GM18526 (cell line): ENCODE measurements around the gene ELP4.

ENCODE experiments used
- POLR2A ChIP-seq: IDR thresholded peaks from 3 replicates; pipeline ENCODE4 v1.6.1; 2011; ENCODE audit not compliant: insufficient read length; ENCODE audit errors: extremely low read depth

Gene ELP4

GRCh38 chr11:31814176-31814868, 304.8 kb downstream of the ELP4 start:
- TF ChIP-seq POLR2A, result no peak

- TF ChIP-seq POLR2A, result no peak
Observed at GRCh38 chr11:31815711-31816467, 306.3 kb downstream of the ELP4 start.

DNA sequence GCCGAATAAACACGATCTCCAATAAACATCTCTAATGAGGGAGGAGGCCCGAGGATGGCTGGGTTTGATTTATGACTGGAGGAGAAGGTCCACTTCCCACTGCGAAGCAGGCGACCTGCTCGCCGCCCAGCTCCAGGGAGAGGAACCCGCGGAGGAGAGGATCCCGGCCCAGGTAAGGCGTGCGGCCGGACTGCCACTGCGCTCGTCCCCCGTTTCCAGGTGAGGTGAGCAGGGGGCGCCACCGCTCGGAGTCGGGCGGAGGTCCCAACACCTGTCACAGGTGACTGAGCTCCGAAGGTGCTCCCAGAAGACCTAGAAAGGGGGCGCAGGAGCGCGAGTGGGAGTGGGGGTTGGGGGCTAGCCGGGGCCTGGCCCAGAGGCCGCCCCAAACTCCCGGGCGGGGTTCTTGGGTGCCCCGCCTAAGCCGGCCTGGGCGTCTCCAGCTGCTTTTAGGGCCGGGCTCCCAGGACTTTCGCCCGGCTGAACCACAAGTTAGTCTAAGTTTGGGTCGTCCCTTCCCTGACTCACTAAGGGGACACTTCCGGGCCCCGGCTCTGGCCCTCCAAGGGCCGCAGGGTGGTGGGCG, 307.0 kb downstream of the ELP4 start:
- TF ChIP-seq POLR2A, result no peak

- TF ChIP-seq POLR2A, result no peak
Observed at GRCh38 chr11:31817054-31817620, 307.6 kb downstream of the ELP4 start.

GRCh38 chr11:31817621-31818424, 308.3 kb downstream of the ELP4 start:
- TF ChIP-seq POLR2A, result no peak

DNA sequence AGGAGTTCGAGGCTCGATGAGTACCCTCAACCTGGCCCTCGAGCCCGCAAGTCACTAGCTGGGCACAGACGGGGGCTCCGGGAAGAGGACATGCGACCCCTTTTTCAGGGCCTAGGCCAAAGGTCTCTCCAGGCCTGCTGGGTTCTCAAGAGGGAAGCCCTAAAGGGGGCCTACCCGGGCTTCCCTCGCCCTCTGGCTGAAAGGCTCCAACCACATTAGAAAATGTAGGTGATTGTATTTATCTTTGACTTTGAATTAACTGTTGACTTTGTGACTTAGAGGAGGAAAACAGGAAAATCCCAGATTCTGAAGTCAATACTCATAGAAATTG, 308.8 kb downstream of the ELP4 start:
- no peak for TF ChIP-seq POLR2A

DNA sequence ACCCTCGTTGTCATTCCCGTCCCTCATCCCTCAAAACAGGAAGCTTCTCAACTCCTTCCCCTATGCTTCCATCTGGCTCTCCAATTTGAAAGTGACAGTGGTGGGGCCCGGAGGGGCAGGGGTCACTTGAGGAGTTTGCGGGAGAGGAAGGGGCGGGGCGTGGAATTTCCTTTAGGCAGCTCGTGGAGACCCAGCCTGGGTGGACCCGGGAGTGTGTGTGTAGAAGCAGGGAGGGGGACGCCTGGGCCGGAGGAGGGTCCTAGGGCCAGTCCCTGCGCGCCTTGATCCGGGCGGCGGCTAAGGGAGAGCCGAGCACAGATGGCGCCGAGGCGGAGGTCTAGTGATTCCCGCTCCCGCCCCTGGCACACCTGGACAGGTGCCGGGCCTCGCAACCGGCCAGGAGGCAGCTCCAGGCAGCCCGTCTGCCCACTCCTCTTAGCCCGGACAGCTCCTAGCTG, 309.3 kb downstream of the ELP4 start:
- TF ChIP-seq POLR2A, result no peak

DNA sequence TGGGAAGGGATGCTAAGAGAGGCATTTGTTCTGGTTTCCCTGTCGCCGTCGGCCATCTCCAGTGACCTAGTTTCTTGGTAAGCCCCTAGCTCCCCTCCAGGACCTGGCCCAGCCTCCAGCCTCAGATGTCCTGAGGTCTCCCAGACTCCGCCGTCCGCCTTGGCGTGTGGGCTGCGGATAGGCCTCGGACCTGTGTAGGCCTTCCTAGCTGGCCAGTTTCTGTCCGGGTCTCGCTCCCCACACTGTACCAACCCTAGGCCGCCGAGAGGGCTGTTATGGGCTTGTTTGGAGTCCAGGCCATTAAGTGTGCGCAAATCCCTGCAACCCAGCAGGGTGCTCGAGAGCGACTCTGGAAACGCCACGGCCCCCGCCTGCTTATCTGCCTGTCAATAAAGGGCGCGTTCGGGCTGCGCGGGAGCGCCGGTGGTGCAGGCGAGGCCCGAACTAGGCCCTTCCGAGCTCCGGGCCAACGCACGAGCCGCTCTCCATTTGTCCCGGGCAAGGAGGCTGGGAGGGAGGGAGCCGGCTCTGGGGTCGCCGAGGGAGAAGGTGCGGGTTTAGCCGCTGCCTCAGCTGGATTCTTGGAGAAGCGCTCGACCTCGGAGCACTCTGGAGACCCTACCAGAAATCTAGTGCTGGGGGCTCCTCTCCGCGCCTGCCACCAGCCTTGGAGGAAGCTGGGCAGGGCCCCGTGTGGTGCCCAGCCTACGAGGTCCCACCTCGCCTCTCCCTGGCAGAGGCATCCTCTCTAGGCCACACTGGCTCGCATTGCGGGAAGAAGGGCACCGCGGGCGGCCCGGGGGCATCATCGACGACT, 310.3 kb downstream of the ELP4 start:
- no peak for TF ChIP-seq POLR2A

- TF ChIP-seq POLR2A, result no peak
Observed at GRCh38 chr11:31820438-31820818, 310.9 kb downstream of the ELP4 start.

GRCh38 chr11:31821235-31821764, 311.7 kb downstream of the ELP4 start:
- no peak for TF ChIP-seq POLR2A

- TF ChIP-seq POLR2A, result no peak
Observed at GRCh38 chr11:31821766-31822165, 312.2 kb downstream of the ELP4 start.

DNA sequence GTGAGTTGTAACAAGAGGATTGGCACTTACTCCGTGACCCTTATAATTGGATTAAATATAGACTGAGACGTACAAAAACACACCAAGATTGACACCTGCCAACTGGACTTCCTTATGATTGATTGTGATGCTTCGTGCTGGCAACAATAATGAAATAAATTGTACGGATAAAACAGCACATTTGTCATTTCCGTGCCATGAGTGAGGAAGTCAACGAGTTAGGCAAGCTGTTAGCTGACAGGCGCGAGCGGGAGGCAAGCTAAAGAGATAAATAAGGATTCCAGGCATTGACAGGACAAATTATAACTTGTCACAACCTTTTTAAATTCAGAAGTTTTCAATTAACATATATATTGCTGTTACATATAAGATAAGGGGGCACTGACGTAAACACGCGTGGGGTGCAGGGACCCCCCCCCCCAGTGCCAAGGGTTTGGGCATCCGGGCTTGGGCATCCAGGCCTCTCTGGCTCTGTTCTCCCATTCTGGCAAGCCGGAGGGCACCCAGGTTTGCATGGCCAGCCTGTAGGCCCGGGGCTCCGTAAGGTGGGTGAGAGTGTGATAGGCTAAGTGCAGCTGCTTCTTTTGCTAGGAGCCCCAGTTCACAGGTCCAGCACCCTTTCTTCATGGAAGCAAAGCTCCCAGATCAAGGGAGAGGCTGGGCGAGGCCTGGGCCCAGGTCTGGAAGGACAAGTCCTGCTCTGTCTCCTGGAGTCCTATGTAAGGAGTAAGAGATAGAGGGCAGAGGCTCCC, 312.8 kb downstream of the ELP4 start:
- no peak for TF ChIP-seq POLR2A

- TF ChIP-seq POLR2A, result no peak
Observed at GRCh38 chr11:31822927-31823643, 313.5 kb downstream of the ELP4 start.

DNA sequence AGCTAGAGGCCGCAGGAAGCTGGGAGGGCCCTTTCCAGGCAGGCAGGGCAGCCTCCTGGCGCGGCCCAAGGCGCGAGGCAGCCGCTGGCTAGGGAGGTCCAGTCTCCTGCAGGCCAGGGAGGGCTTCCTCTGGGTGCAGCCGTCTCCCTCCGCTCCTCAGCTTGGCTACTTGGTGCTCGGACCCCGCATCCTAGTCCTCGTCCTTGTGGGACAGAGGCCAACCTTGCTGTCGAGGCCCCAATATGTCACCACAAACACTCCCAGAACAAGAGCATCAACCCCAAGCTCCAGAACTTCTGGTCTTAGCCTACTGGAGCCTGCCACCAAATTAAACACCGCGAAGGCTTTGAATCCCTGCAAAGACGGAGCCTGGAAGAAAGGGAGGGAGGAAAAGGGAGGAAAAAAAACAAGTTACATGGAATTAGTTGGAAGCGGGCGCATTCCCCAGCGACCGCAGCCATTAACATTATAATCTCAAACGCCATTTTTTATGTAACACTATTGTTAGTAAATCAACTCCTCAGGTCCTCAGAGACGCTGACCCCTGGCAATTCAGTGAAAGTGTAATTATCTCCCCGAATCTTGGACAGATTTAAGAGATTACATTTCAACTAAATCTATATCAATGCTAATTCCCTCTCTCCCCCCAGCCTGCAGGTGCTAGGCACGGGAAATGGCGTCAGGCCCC, 314.2 kb downstream of the ELP4 start:
- TF ChIP-seq POLR2A, result no peak
